ENCODE measurements around the gene AMBP. TPM values are rescaled to one million over a fixed set of nuclear protein-coding genes. Genes with fewer than 3 reads are reported as not detected.

Gene AMBP
- total and polyA plus RNA-seq, 2 of the 13 experiments (the other 11 are each of a cell fraction or from before 2014, with no cell fraction given), result 1,510 to 2,580 TPM

- TF ChIP-seq ARNT2 (CRISPR knock-in tag; IDR thresholded peaks at IDR 0.05; ENCODE audit: low read depth) (peak; percentile 43; the same call in 1 of the 2 replicates), HMG20B (CRISPR knock-in tag; conservative IDR thresholded peaks at IDR 0.05) (peak; percentile 93), PRDM10 (CRISPR knock-in tag; IDR thresholded peaks at IDR 0.05; ENCODE audit: low read depth) (no peak; the same call in 1 of the 2 replicates), BRF2 (CRISPR knock-in tag; IDR thresholded peaks at IDR 0.05) (0 out of 2 replicates have a peak, but pooled peaks have one; percentile 57), HBP1 (CRISPR knock-in tag; IDR thresholded peaks at IDR 0.05; ENCODE audit: low read depth) (peak; percentile 19; the same call in 1 of the 2 replicates), ZSCAN9 (CRISPR knock-in tag; IDR thresholded peaks at IDR 0.05; ENCODE audit: borderline replicate concordance) (peak; percentile 68; the same call in 1 of the 2 replicates), MIER3 (CRISPR knock-in tag; IDR thresholded peaks at IDR 0.05; ENCODE audit: borderline replicate concordance) (peak; percentile 79; the same call in 1 of the 2 replicates), HNRNPL (IDR thresholded peaks at IDR 0.05; ENCODE audit: low read depth, low read length) (peak; percentile 99), ZNF180 (CRISPR knock-in tag; IDR thresholded peaks at IDR 0.05; ENCODE audit: borderline replicate concordance, low read depth) (no peak), ATM (IDR thresholded peaks at IDR 0.05; ENCODE audit: borderline replicate concordance) (no peak), ZIK1 (CRISPR knock-in tag; IDR thresholded peaks at IDR 0.05; ENCODE audit: borderline replicate concordance, low read depth) (no peak), HNF1B (CRISPR knock-in tag; IDR thresholded peaks at IDR 0.05) (peak; percentile 84), NPAS2 (CRISPR knock-in tag; IDR thresholded peaks at IDR 0.05; ENCODE audit: borderline replicate concordance) (no peak), MYPOP (CRISPR knock-in tag; IDR thresholded peaks at IDR 0.05) (peak; percentile 78; the same call in 1 of the 2 replicates), ZNF33B (CRISPR knock-in tag; IDR thresholded peaks at IDR 0.05) (no peak; the same call in 1 of the 2 replicates), ZNF460 (CRISPR knock-in tag; IDR thresholded peaks at IDR 0.05; ENCODE audit: borderline replicate concordance) (no peak; the same call in 1 of the 2 replicates), ZNF775 (CRISPR knock-in tag; IDR thresholded peaks at IDR 0.05; ENCODE audit: borderline replicate concordance) (no peak), ZNF674 (CRISPR knock-in tag; IDR thresholded peaks at IDR 0.05; ENCODE audit: low read depth) (no peak), ZNF720 (CRISPR knock-in tag; IDR thresholded peaks at IDR 0.05) (no peak)
Observed at GRCh38 chr9:114117996-114118830, 40.1 kb upstream of the AMBP start (continued).
